Skeletal muscle satellite cell (primary cell): ENCODE results near the gene ARL4C.

Experiments used
- H3K27me3 ChIP-seq: 2 replicates; pipeline ENCODE4 v1.7.0; 2013; ENCODE audit warnings: low read length; ENCODE audit not compliant: control insufficient read depth, insufficient read depth
- H3K36me3 ChIP-seq: 2 replicates; pipeline ENCODE4 v1.7.0; 2013; ENCODE audit warnings: mild to moderate bottlenecking, control low read depth, low read length; ENCODE audit not compliant: insufficient read depth
- H3K4me1 ChIP-seq: 2 replicates; pipeline ENCODE4 v1.7.0; 2013; ENCODE audit warnings: low read length; ENCODE audit not compliant: control insufficient read depth, insufficient read depth
- H3K4me2 ChIP-seq: 2 replicates; pipeline ENCODE4 v1.7.0; 2013; ENCODE audit warnings: mild to moderate bottlenecking, low read length
- H3K4me3 ChIP-seq: 2 replicates; pipeline ENCODE4 v1.7.0; 2013; ENCODE audit warnings: low read length
- H3K9ac ChIP-seq: 2 replicates; pipeline ENCODE4 v1.7.0; 2013; ENCODE audit warnings: mild to moderate bottlenecking, low read depth, low read length, moderate library complexity
- H3K9me3 ChIP-seq: replicated peaks from 2 replicates; pipeline ENCODE4 v1.7.0; 2013; ENCODE audit warnings: mild to moderate bottlenecking, control low read depth, low read length

ARL4C gene

GRCh38 chr2:234451242-234451641 lies 45.6 kb downstream of the ARL4C start:
- peak overlapping the region; percentile 13 for H3K4me2 ChIP-seq
- H3K4me3 ChIP-seq = no peak overlapping the region
- H3K9me3 ChIP-seq = no peaks in the 10 kb centered on the region
- H3K36me3 ChIP-seq = no peaks in the 10 kb centered on the region
- peaks cover 27% of the 10 kb centered on the region for H3K4me1 ChIP-seq
- H3K9ac ChIP-seq = peak overlapping the region; percentile 42
- no peaks in the 10 kb centered on the region for H3K27me3 ChIP-seq

- Histone ChIP-seq H3K36me3 (no peaks in the 10 kb centered on the region), H3K9ac (no peak overlapping the region), H3K9me3 (no peaks in the 10 kb centered on the region), H3K4me3 (no peak overlapping the region), H3K4me2 (no peak overlapping the region), H3K4me1 (peaks cover 27% of the 10 kb centered on the region), H3K27me3 (no peaks in the 10 kb centered on the region)
Observed at GRCh38 chr2:234450431-234451124, 46.3 kb downstream of the ARL4C start.

- H3K27me3 ChIP-seq = no peaks in the 10 kb centered on the region
- no peaks in the 10 kb centered on the region for H3K36me3 ChIP-seq
- H3K4me2 ChIP-seq = no peak overlapping the region
- no peaks in the 10 kb centered on the region for H3K9me3 ChIP-seq
- no peak overlapping the region for H3K9ac ChIP-seq
- H3K4me3 ChIP-seq = no peak overlapping the region
- peaks cover 34% of the 10 kb centered on the region for H3K4me1 ChIP-seq
Observed at GRCh38 chr2:234448506-234449184, 48.2 kb downstream of the ARL4C start.

- no peaks in the 10 kb centered on the region for H3K9me3 ChIP-seq
- peaks cover 34% of the 10 kb centered on the region for H3K4me1 ChIP-seq
- H3K4me2 ChIP-seq = no peak overlapping the region
- no peaks in the 10 kb centered on the region for H3K27me3 ChIP-seq
- H3K36me3 ChIP-seq = no peaks in the 10 kb centered on the region
- H3K4me3 ChIP-seq = no peak overlapping the region
- H3K9ac ChIP-seq = no peak overlapping the region
Observed at GRCh38 chr2:234447963-234448362, 48.9 kb downstream of the ARL4C start.

GRCh38 chr2:234447189-234447588 lies 49.7 kb downstream of the ARL4C start:
- H3K4me3 ChIP-seq = no peak overlapping the region
- no peak overlapping the region for H3K4me2 ChIP-seq
- no peaks in the 10 kb centered on the region for H3K9me3 ChIP-seq
- H3K27me3 ChIP-seq = no peaks in the 10 kb centered on the region
- no peaks in the 10 kb centered on the region for H3K36me3 ChIP-seq
- H3K9ac ChIP-seq = no peak overlapping the region
- peaks cover 30% of the 10 kb centered on the region for H3K4me1 ChIP-seq

- Histone ChIP-seq H3K36me3 (no peaks in the 10 kb centered on the region), H3K4me2 (no peak overlapping the region), H3K4me1 (peaks cover 25% of the 10 kb centered on the region), H3K9ac (no peak overlapping the region), H3K4me3 (no peak overlapping the region), H3K9me3 (no peaks in the 10 kb centered on the region), H3K27me3 (no peaks in the 10 kb centered on the region)
Observed at GRCh38 chr2:234446404-234447076, 50.3 kb downstream of the ARL4C start.

- H3K9ac ChIP-seq = peak overlapping the region; percentile 68
- H3K4me3 ChIP-seq = no peak overlapping the region
- peaks cover 21% of the 10 kb centered on the region for H3K4me1 ChIP-seq
- H3K36me3 ChIP-seq = no peaks in the 10 kb centered on the region
- H3K27me3 ChIP-seq = no peaks in the 10 kb centered on the region
- peak overlapping the region; percentile 10 for H3K4me2 ChIP-seq
- no peaks in the 10 kb centered on the region for H3K9me3 ChIP-seq
Observed at GRCh38 chr2:234444893-234445292, 52.0 kb downstream of the ARL4C start.

GRCh38 chr2:234444242-234444730 lies 52.6 kb downstream of the ARL4C start:
- H3K4me1 ChIP-seq = peaks cover 17% of the 10 kb centered on the region

More at GRCh38 chr2:234444242-234444730, 52.6 kb downstream of the ARL4C start:
- H3K9me3 ChIP-seq = no peaks in the 10 kb centered on the region
- H3K4me2 ChIP-seq = no peak overlapping the region
- no peaks in the 10 kb centered on the region for H3K36me3 ChIP-seq
- no peak overlapping the region for H3K9ac ChIP-seq
- no peaks in the 10 kb centered on the region for H3K27me3 ChIP-seq
- no peak overlapping the region for H3K4me3 ChIP-seq
